GM12874 (cell line): Measurements from ENCODE around the gene CFAP77.

Experiments used
- CTCF ChIP-seq: IDR thresholded peaks from 2 replicates; pipeline ENCODE4 v1.5.1; 2011; ENCODE audit warnings: low read depth, mild to moderate bottlenecking, control low read depth, low read length, moderate library complexity; ENCODE audit not compliant: insufficient read depth

The CFAP77 gene

GRCh38 chr9:132538071-132538470, 128.1 kb downstream of the CFAP77 start:
- TF ChIP-seq CTCF = no peak

DNA sequence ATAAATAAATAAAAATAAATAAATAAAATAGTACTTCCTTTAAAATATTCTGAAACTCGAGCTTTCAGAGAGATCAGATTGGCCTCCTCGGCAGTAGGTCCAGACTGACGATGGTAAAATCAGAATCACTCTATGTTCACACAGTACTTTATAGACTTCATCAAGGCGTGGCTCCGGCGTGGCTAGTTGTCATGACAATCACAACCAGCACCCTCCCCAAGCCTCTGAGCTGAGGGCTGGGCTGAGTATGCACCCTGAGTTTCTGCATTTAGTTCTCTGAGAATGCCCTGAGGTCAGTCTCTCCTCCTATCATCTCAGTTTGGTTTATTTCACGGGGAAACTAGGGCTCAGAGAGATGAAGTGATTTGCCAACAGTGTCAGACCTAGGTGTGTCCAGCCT, 129.1 kb downstream of the CFAP77 start:
- no peak for TF ChIP-seq CTCF

- TF ChIP-seq CTCF = no peak
These were observed 131.0 kb downstream of the CFAP77 start for GRCh38 chr9:132541051-132541450.

GRCh38 chr9:132541870-132542830, 132.1 kb downstream of the CFAP77 start:
- no peak for TF ChIP-seq CTCF

DNA sequence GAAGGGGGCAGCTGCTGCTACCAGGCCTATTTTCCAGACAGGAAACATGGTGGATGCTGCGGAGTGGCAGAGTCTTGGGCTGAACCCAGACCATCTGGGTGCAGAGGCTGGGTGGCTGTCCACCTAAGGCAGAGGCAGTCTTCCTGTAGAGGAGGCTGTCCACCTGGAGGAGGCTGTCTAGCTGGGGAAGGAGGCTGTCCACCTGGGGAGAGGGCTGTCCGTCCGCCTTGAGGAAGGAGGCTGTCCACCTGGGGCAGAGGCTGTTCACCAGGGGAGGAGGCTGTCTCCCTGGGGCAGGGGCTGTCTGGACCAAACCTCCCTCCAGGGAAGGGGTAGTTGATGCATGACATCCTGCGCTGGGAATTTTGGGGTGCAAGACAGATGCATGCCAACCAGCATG, 133.2 kb downstream of the CFAP77 start:
- no peak for TF ChIP-seq CTCF

DNA sequence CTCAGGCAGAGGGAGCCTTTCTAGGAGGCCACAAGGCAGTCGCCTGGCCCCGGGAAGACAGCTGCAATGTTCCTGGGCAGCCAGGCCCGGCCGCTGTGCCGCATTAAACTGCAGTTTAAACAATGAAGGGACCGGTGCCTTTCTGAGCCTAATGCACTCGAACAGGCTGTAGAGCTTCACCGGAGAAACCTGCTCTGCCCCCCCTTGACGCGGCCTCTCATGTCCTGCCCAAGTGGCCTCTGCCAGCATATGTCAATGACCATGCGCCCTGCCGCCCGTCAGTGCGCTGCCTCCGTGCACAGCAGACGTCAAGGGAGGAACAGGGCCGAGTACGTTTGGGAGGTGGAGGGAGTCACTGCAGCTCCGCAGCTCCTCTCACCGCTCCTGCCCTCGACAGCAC, 133.9 kb downstream of the CFAP77 start:
- no peak for TF ChIP-seq CTCF

DNA sequence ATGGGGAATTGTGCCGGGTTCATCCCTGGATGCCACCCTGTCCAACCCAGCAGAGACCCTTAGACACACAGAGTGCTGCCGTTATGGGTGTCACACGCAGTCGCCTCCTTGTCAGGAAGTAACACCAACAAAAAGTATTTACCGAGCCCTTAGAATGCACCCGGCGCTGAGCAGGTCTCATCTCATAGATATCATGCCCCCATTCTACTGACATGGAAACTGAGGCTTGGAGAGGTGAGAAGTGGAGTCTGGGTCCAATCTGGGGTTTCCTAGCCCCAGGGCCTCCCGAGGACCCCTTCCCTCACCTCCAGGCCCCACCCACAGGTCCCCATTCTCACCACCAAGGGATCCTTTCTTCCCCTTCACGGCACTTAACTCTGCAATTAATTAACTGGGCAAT, 135.6 kb downstream of the CFAP77 start:
- TF ChIP-seq CTCF = no peak
